Mucosa of descending colon (tissue), 3 donors: ENCODE results near the gene SLC25A38. TPM values are rescaled to one million over a fixed set of nuclear protein-coding genes. Genes with fewer than 3 reads are reported as not detected.

Source experiments
- ATAC-seq: fragments of 200-7000 bp; cut with Tn5 transposase; one replicate; pipeline ENCODE4 v1.9.1; 2020; ENCODE audit warnings: mild to moderate bottlenecking, moderate library complexity
- DNase-seq, 3 donors: peaks; one replicate each; pipeline ENCODE4 v3.0.0-alpha.2; 2020
- H3K36me3 ChIP-seq: fragments of 200-600 bp; one replicate; pipeline ENCODE4 v1.8.0; 2021; ENCODE audit warnings: low read depth, mild to moderate bottlenecking
- H3K4me1 ChIP-seq: fragments of 200-600 bp; one replicate; pipeline ENCODE4 v1.8.0; 2021; ENCODE audit warnings: low read depth, mild to moderate bottlenecking
- H3K4me3 ChIP-seq: fragments of 200-600 bp; one replicate; pipeline ENCODE4 v1.8.0; 2021; ENCODE audit warnings: mild to moderate bottlenecking
- H3K9me3 ChIP-seq: fragments of 200-600 bp; one replicate; pipeline ENCODE4 v1.8.0; 2021; ENCODE audit warnings: mild to moderate bottlenecking
- intact Hi-C, 2 donors: fragments of 100-400 bp; cut with DNase I in 1 of 2; cut with micrococcal nuclease in 1 of 2; formaldehyde crosslinking; loops; one replicate each; pipeline versions ENCODE4 v1.11.0 to v1.11.1; 2022; cut with DNase I, micrococcal nuclease
- total RNA-seq, 3 donors: library from RNA; stranded (reverse); fragmentation: NEBNext Ultra II Directional in 2 of 3; extraction: Animal tissue kit (Norgen Biotek cat#: 25700) in 2 of 3; gene quantifications; one replicate each; pipeline versions ENCODE4 v1.2.1 to v1.2.4, GENCODE V29; 2021 to 2023
- TF ChIP-seq, protein P1 (sequence below): fragments of 200-600 bp; IDR thresholded peaks from one replicate; pipeline ENCODE4 v1.8.0; 2022; ENCODE audit warnings: antibody characterized with exemption, mild to moderate bottlenecking
- donor health status: DM: no; HTN: no; CAD: no; lungs with moderate emphysema.
- donor health status: DM: no; HTN: no; CAD: no.
- donor health status: DM: no; HTN: yes; CAD: no.

The SLC25A38 gene
- total RNA-seq, 3 donors from 2014 or later = 29.3 to 35.3 (median 34.4) TPM

DNA sequence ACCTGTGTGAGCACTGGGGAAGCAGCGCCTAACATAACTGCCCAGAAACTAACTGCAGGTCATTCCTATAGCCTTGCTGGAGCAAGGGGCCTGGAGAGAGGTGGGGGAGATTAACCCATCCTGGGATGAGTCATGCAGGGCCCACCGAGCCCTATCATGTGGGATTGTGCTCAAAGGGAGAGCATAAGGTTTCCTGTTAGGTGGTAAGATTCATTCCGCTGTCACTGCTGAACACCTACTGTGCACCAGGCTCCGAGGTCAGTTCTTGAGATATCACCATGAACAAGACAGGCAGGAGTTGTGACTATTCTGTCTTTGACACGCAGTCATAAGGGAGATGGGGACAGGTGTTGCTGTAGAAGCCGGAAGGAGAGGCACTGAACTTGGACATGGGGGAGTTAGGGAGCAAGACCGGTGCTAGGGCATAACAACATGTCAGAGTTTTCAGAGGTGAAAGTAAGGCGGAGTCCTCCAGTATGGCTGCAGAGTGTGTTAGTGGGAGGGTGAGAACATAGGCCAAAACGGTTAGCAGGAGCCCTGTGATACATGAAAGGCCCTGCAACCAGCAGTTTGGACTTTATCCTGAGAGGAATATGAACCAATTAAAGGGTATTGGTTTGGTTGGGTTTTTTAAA lies 2.4 kb downstream of the SLC25A38 start:
- ATAC-seq = no peak
- Histone ChIP-seq H3K36me3 (no peaks in the 10 kb centered on the region), H3K4me1 (peaks cover 37% of the 10 kb centered on the region), H3K9me3 (no peaks in the 10 kb centered on the region), H3K4me3 (no peak overlapping the region)
- intact Hi-C loops = loop anchor here in 1 of 2 donors (10.0 kb wide), 1 partner anchor 91 kb away; no protein-coding TSS in a partner anchor
- TF ChIP-seq, protein P1, sequence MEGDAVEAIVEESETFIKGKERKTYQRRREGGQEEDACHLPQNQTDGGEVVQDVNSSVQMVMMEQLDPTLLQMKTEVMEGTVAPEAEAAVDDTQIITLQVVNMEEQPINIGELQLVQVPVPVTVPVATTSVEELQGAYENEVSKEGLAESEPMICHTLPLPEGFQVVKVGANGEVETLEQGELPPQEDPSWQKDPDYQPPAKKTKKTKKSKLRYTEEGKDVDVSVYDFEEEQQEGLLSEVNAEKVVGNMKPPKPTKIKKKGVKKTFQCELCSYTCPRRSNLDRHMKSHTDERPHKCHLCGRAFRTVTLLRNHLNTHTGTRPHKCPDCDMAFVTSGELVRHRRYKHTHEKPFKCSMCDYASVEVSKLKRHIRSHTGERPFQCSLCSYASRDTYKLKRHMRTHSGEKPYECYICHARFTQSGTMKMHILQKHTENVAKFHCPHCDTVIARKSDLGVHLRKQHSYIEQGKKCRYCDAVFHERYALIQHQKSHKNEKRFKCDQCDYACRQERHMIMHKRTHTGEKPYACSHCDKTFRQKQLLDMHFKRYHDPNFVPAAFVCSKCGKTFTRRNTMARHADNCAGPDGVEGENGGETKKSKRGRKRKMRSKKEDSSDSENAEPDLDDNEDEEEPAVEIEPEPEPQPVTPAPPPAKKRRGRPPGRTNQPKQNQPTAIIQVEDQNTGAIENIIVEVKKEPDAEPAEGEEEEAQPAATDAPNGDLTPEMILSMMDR = no peak
- no peak for DNase-seq

DNA sequence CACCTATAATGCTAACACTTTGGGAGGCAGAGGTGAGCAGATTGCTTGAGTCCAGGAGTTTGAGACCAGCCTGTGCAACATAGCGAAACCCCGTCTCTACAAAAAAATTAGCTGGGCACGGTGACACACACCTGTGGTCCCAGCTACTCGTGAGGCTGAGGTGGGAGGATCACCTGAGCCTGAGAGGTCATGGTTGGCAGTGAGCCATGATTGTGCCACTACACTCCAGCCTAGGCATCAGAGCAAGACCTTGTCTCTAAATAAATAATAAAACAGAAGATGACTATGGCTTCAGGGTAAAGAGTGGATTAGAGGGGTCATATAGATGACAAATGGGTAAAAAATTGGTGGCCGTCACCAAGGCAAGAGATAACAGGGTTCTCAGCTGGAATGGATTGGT lies 3.1 kb downstream of the SLC25A38 start:
- intact Hi-C loops = loop anchor here in 1 of 2 donors (10.0 kb wide), 1 partner anchor 92 kb away; no protein-coding TSS in a partner anchor
- Histone ChIP-seq H3K36me3 (no peaks in the 10 kb centered on the region), H3K9me3 (no peaks in the 10 kb centered on the region), H3K4me1 (peaks cover 37% of the 10 kb centered on the region), H3K4me3 (no peak overlapping the region)
- DNase-seq (no peak), ATAC-seq (no peak)
- TF ChIP-seq, protein P1 = no peak

DNA sequence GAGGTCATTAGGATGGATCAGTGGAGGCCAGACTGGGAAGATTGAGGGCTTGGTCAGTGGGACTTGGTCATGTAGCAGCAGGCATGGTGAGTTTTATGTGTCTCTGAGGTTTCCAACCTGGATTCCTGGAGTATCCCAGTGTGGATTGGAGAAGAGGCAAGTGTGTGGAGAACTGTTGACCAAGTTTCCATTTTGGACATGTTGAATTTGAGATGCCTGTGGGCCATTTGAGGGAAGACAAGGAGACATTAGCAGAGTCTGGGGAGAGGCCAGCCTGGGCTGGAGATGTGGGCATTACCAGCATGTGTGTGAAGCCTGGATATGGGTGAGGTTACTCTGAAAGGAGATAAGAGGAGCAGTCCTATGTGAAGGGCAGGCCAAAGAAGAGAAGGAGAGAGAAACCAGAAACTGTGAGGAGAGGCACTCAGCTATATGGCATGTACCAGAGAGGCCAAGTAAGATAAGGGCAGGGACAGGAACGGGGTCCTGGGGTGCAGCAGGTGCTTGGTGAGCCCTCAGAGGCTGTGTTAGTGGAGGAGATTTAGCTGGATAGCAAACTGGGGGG lies 4.3 kb downstream of the SLC25A38 start:
- no peak for DNase-seq
- H3K4me3 ChIP-seq = no peak overlapping the region
- H3K4me1 ChIP-seq = peaks cover 33% of the 10 kb centered on the region
- intact Hi-C loops = loop anchor here in 1 of 2 donors (10.0 kb wide), 1 partner anchor 93 kb away; no protein-coding TSS in a partner anchor
- ATAC-seq = no peak
- TF ChIP-seq, protein P1 = no peak
- H3K36me3 ChIP-seq = peaks cover 5% of the 10 kb centered on the region
- no peaks in the 10 kb centered on the region for H3K9me3 ChIP-seq

DNA sequence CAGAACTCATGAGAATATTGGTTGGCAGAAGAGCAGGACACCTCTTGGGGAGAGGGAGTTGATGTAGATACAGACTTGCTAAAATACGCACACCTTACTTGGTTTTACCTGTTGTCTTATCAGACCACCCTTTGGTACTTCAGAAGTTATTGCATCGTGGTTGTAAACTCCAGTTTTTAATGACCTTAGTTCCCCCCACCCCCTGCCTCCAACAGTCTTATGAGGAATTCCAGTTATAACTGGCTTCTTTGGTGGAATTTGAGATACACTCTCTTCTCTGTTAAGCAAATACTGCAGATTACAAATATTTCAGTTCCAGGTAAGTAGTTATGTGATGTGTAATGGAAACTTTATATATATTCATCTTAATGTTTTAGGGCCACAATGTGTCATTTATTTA lies 5.0 kb downstream of the SLC25A38 start:
- ATAC-seq (no peak), DNase-seq (no peak)
- peaks cover 5% of the 10 kb centered on the region for H3K36me3 ChIP-seq
- no peak overlapping the region for H3K4me3 ChIP-seq
- peaks cover 31% of the 10 kb centered on the region for H3K4me1 ChIP-seq
- intact Hi-C loops = loop anchor here in 1 of 2 donors (10.0 kb wide), 1 partner anchor 93 kb away; no protein-coding TSS in a partner anchor
- TF ChIP-seq, protein P1 = no peak
- H3K9me3 ChIP-seq = no peaks in the 10 kb centered on the region

DNA sequence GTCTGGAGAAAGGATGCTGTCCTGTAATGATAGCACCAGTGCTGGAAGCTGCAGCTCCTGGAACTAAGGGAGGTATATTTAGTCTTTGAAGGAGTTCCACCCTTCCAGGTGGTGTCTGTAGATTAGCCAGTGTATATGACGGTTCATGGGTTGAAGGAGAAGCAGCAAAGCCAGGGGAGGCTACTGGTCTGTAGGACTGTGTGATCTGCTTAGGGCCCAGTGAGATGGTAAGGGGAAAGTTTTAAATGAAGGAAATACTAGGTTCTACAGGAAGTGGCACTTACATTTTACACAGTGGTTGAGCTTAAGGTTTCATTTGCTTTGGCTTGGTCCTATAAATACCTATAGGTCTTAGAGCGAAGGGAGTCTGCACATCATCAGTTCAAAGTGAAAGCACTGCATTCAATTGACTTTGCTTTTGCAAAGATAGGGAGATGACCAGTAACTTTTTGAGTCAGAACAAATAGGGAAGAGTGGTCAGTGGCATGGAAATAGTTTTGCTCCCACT lies 5.6 kb downstream of the SLC25A38 start:
- intact Hi-C loops = loop anchor here in 1 of 2 donors (10.0 kb wide), 1 partner anchor 94 kb away; no protein-coding TSS in a partner anchor
- ATAC-seq (peak; percentile 2), DNase-seq (no peak)
- TF ChIP-seq, protein P1 = no peak
- H3K36me3 ChIP-seq = peaks cover 5% of the 10 kb centered on the region
- peaks cover 31% of the 10 kb centered on the region for H3K4me1 ChIP-seq
- no peaks in the 10 kb centered on the region for H3K9me3 ChIP-seq
- H3K4me3 ChIP-seq = no peak overlapping the region
